OCI-LY3 (cell line): ENCODE measurements around the gene MACROD2.

Experiments used
- CTCF ChIP-seq: fragments of 200-600, 300-600 bp; sonication (generic); IDR thresholded peaks from 2 replicates; pipeline ENCODE4 v1.5.1; 2014; ENCODE audit warnings: antibody characterized with exemption, low read length, low read depth
- EZH2phosphoT487 ChIP-seq: fragments of 200-600 bp; shearing (Covaris generic); IDR thresholded peaks from 2 replicates; pipeline ENCODE4 v1.6.1; 2018; ENCODE audit warnings: antibody characterized with exemption, mixed run types, low read depth

- TF ChIP-seq CTCF (no peak), EZH2phosphoT487 (no peak)
Measured at GRCh38 chr20:15375836-15376235, 1380.5 kb downstream of the MACROD2 start.
